Keratinocyte (primary cell): ENCODE data around the gene SH2D5. TPM values are rescaled to one million over a fixed set of nuclear protein-coding genes. Genes with fewer than 3 reads are reported as not detected.

Experiments
- DNase-seq: peaks from one replicate; pipeline ENCODE4 v3.0.0-alpha.2; 2011; ENCODE audit warnings: low read depth, missing footprints, low spot score
- FAIRE-seq: peaks from 2 replicates; lab custom pipeline; 2011; peaks lifted over from hg19 to GRCh38; lab: Jason Lieb, UNC
- H2AFZ ChIP-seq: 2 replicates; pipeline ENCODE4 v1.6.0; 2012; ENCODE audit warnings: low read length, control low read depth, inconsistent platforms; ENCODE audit not compliant: control insufficient read depth
- H3K27ac ChIP-seq: 2 replicates; pipeline ENCODE4 v1.5.1; 2011; ENCODE audit warnings: low read length; ENCODE audit not compliant: control insufficient read depth, insufficient read depth
- H3K27me3 ChIP-seq: 3 replicates; pipeline ENCODE4 v1.6.0; 2011; ENCODE audit warnings: low read length; ENCODE audit not compliant: control insufficient read depth, insufficient read depth; ENCODE audit errors: extremely low read depth
- H3K36me3 ChIP-seq, 2 experiments: 2 replicates in 1 of 2; 3 replicates in 1 of 2; pipeline ENCODE4 v1.5.1; 2011; ENCODE audit warnings: low read length in 2 of 2, mild to moderate bottlenecking in 1 of 2; ENCODE audit not compliant: control insufficient read depth in 2 of 2, insufficient read depth in 2 of 2; ENCODE audit errors: extremely low read depth in 1 of 2
- H3K4me1 ChIP-seq: 3 replicates; pipeline ENCODE4 v1.5.1; 2011; ENCODE audit warnings: low read length; ENCODE audit not compliant: control insufficient read depth, insufficient read depth; ENCODE audit errors: extremely low read depth
- H3K4me2 ChIP-seq: 3 replicates; pipeline ENCODE4 v1.6.0; 2011; ENCODE audit warnings: low read depth, low read length; ENCODE audit not compliant: control insufficient read depth, insufficient read depth; ENCODE audit errors: extremely low read depth
- H3K4me3 ChIP-seq, 3 experiments: fragments of 200-600 bp in 1 of 3; sonication (generic) in 1 of 3; 2 replicates in 2 of 3; 3 replicates in 1 of 3; pipeline ENCODE4 v1.5.1; 2011 to 2016; ENCODE audit warnings: low read length in 3 of 3, mild to moderate bottlenecking in 3 of 3, control low read depth in 2 of 3, inconsistent platforms in 1 of 3, low read depth in 1 of 3, mixed read lengths in 1 of 3, mixed run types in 1 of 3, moderate library complexity in 1 of 3; ENCODE audit not compliant: control insufficient read depth in 2 of 3, insufficient read depth in 2 of 3; ENCODE audit errors: extremely low read depth in 1 of 3
- H3K79me2 ChIP-seq: 2 replicates; pipeline ENCODE4 v1.6.0; 2012; ENCODE audit warnings: low read length; ENCODE audit not compliant: control insufficient read depth, insufficient read depth
- H3K9ac ChIP-seq: 3 replicates; pipeline ENCODE4 v1.6.0; 2011; ENCODE audit warnings: low read length; ENCODE audit not compliant: control insufficient read depth, insufficient read depth; ENCODE audit errors: extremely low read depth
- H3K9me1 ChIP-seq: 3 replicates; pipeline ENCODE4 v1.6.0; 2011; ENCODE audit warnings: low read length; ENCODE audit not compliant: control insufficient read depth, insufficient read depth; ENCODE audit errors: extremely low read depth
- H3K9me3 ChIP-seq: 2 replicates; pipeline ENCODE4 v1.5.1; 2012; ENCODE audit warnings: low read depth, low read length; ENCODE audit not compliant: control insufficient read depth
- H4K20me1 ChIP-seq: 3 replicates; pipeline ENCODE4 v1.6.0; 2011; ENCODE audit warnings: low read length; ENCODE audit not compliant: control insufficient read depth, insufficient read depth; ENCODE audit errors: extremely low read depth
- CTCF ChIP-seq, 3 experiments: IDR thresholded peaks in 1 of 3; conservative IDR thresholded peaks in 1 of 3; optimal IDR thresholded peaks in 1 of 3; 2 replicates in 2 of 3; 3 replicates in 1 of 3; pipeline versions ENCODE3 to v1.5.1; 2011; ENCODE audit warnings: low read length in 3 of 3, mild to moderate bottlenecking in 3 of 3, moderate library complexity in 2 of 3, control low read depth in 1 of 3, inconsistent platforms in 1 of 3; ENCODE audit not compliant: insufficient read depth in 2 of 3; ENCODE audit errors: extremely low read depth in 1 of 3
- EZH2 ChIP-seq: IDR thresholded peaks from one replicate; pipeline ENCODE4 v1.6.1; 2012; ENCODE audit warnings: inconsistent platforms, mild to moderate bottlenecking, low read length, moderate library complexity
- dilution Hi-C: fragments of 300-500 bp; cut with MboI; formaldehyde crosslinking; loops from one replicate; pipeline ENCODE4 v1.7.0; 2020; ENCODE audit warnings: low sequenced_read_pairs; ENCODE audit not compliant: extremely low pct_ligation_motif_present
- polyA plus RNA-seq, 5 experiments: library from polyadenylated mRNA; depleted of rRNA in 3 of 5; stranded (reverse) in 3 of 5; stranded (forward) in 1 of 5; unstranded in 1 of 5; fragments of >200 nt; gene quantifications; 1 replicate in 1 of 5; 2 replicates in 3 of 5; 3 replicates in 1 of 5; pipeline versions ENCODE4 v1.2.1 to v1.2.3, GENCODE V29; 2011 to 2012; ENCODE audit warnings: missing spikeins in 2 of 5, low read depth in 1 of 5, low replicate concordance in 1 of 5

The SH2D5 gene
- polyA plus RNA-seq, 1 donor (not counting 4 experiments of a cell fraction or from before 2014, with no cell fraction given), result 60.8 TPM

DNA sequence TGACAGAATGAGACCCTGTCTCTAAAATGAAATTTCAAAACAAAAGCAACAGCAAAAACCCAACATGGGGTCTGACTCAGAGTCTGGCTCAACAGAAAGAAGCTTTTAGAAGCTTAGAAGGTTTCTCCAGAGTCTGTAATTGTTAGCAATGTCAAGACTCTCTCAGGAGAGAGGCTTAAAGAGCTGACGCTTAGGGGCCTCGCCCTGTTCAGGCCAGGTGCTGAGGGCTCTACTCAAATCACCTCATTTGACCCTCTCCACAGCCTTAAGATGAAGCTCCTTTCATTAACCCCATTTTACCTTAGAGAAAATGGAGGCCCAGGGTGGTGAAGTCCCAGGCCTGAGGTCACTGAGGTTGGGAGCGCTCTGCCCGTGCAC is 9.4 kb downstream of the SH2D5 start:
- Histone ChIP-seq H3K27ac (no peak overlapping the region), H3K4me2 (no peak overlapping the region), H3K4me1 (peaks cover 30% of the 10 kb centered on the region), H3K36me3 (peaks cover 44 to 72% of the 10 kb centered on the region in 2 experiments), H4K20me1 (peaks cover 11% of the 10 kb centered on the region), H3K79me2 (peaks cover 32% of the 10 kb centered on the region), H3K9me3 (peaks cover 2% of the 10 kb centered on the region), H2AFZ (no peak overlapping the region), H3K9me1 (peaks cover 9% of the 10 kb centered on the region), H3K4me3 (no peak overlapping the region), H3K27me3 (no peaks in the 10 kb centered on the region), H3K9ac (no peak overlapping the region)
- TF ChIP-seq CTCF (optimal IDR thresholded peaks at IDR 0.05 in 1 of 3, IDR thresholded peaks at IDR 0.05 in 1 of 3, conservative IDR thresholded peaks at IDR 0.05 in 1 of 3; ENCODE audit: extremely low read depth in 1 of 3, insufficient read depth in 2 of 3, low read length in 3 of 3) (no peak), EZH2 (no peak)
- DNase-seq (no peak), FAIRE-seq (no peak)
- dilution Hi-C loops, result no loop called here

- peaks cover 20% of the 10 kb centered on the region for H3K4me1 ChIP-seq
- H4K20me1 ChIP-seq, result peaks cover 11% of the 10 kb centered on the region
- FAIRE-seq (no peak), DNase-seq (no peak)
- H3K4me2 ChIP-seq, result no peak overlapping the region
- TF ChIP-seq EZH2, result no peak
- no peak for TF ChIP-seq CTCF (optimal IDR thresholded peaks at IDR 0.05 in 1 of 3, IDR thresholded peaks at IDR 0.05 in 1 of 3, conservative IDR thresholded peaks at IDR 0.05 in 1 of 3; ENCODE audit: extremely low read depth in 1 of 3, insufficient read depth in 2 of 3, low read length in 3 of 3)
- peaks cover 42 to 59% of the 10 kb centered on the region in 2 experiments for H3K36me3 ChIP-seq
- H3K9me1 ChIP-seq, result peaks cover 9% of the 10 kb centered on the region
- H3K27ac ChIP-seq, result no peak overlapping the region
- dilution Hi-C loops, result no loop called here
- H3K9me3 ChIP-seq, result peaks cover 2% of the 10 kb centered on the region
- H3K9ac ChIP-seq, result no peak overlapping the region
- no peak overlapping the region for H3K4me3 ChIP-seq
- no peak overlapping the region for H2AFZ ChIP-seq
- H3K27me3 ChIP-seq, result no peaks in the 10 kb centered on the region
- peaks cover 16% of the 10 kb centered on the region for H3K79me2 ChIP-seq
These were observed 11.1 kb downstream of the SH2D5 start for GRCh38 chr1:20721117-20722061.
